SU-DHL-6 (cell line): Measurements from ENCODE around the gene ALK.

Source experiments
- H2AFZ ChIP-seq: fragments of 200-600 bp; sonication (generic); 2 replicates; pipeline ENCODE4 v1.6.1; 2014; ENCODE audit warnings: low read depth, mild to moderate bottlenecking, moderate library complexity, mixed read lengths, antibody characterized with exemption, low read length; ENCODE audit not compliant: severe bottlenecking
- H3F3A ChIP-seq: fragments of 200-600 bp; shearing (Covaris generic); 2 replicates; pipeline ENCODE4 v1.6.0; 2016; ENCODE audit warnings: antibody characterized with exemption, mild to moderate bottlenecking; ENCODE audit not compliant: insufficient read depth
- H3K27ac ChIP-seq: fragments of 200-600 bp; sonication (generic); 2 replicates; pipeline ENCODE4 v1.5.1; 2016; ENCODE audit warnings: low read depth, mild to moderate bottlenecking, low read length, moderate library complexity, mixed read lengths
- H3K27me3 ChIP-seq: fragments of 200-600 bp; sonication (generic), shearing (Covaris generic); 2 replicates; pipeline ENCODE4 v1.6.0; 2014; ENCODE audit warnings: mild to moderate bottlenecking, low read length
- H3K36me3 ChIP-seq: fragments of 200-600 bp; sonication (generic); 2 replicates; pipeline ENCODE4 v1.6.1; 2014; ENCODE audit warnings: mild to moderate bottlenecking, low read length, mixed read lengths
- H3K4me2 ChIP-seq: fragments of 300-600, 200-600 bp; shearing (Covaris generic), sonication (generic); 2 replicates; pipeline ENCODE4 v1.6.0; 2014; ENCODE audit warnings: low read length, low read depth, mild to moderate bottlenecking; ENCODE audit not compliant: poor library complexity, severe bottlenecking
- H3K4me3 ChIP-seq: fragments of 200-600 bp; sonication (generic); 2 replicates; pipeline ENCODE4 v1.5.1; 2014; ENCODE audit warnings: antibody characterized with exemption, low read length, mild to moderate bottlenecking, mixed read lengths; ENCODE audit not compliant: insufficient read depth, poor library complexity, severe bottlenecking
- H3K79me2 ChIP-seq: fragments of 200-600 bp; sonication (generic); 2 replicates; pipeline ENCODE4 v1.6.1; 2014; ENCODE audit warnings: mild to moderate bottlenecking, low read length, moderate library complexity; ENCODE audit not compliant: insufficient read depth
- H3K9ac ChIP-seq: fragments of 200-600 bp; sonication (generic); 2 replicates; pipeline ENCODE4 v1.7.0; 2014; ENCODE audit warnings: mild to moderate bottlenecking, low read length
- H3K9me2 ChIP-seq: fragments of 200-600 bp; sonication (generic); replicated peaks from 2 replicates; pipeline ENCODE4 v1.6.1; 2014; ENCODE audit warnings: low read length; ENCODE audit not compliant: insufficient read depth
- H3K9me3 ChIP-seq: fragments of 200-600 bp; sonication (generic); 2 replicates; pipeline ENCODE4 v1.6.1; 2014; ENCODE audit warnings: low read length, mixed read lengths; ENCODE audit not compliant: insufficient read depth
- H4K20me1 ChIP-seq: fragments of 200-600 bp; sonication (generic); 2 replicates; pipeline ENCODE4 v1.6.1; 2014; ENCODE audit warnings: low read depth, mild to moderate bottlenecking, antibody characterized with exemption, low read length, moderate library complexity, mixed read lengths
- EZH2phosphoT487 ChIP-seq: fragments of 200-600 bp; sonication (generic), shearing (Covaris generic); conservative IDR thresholded peaks from 2 replicates; pipeline ENCODE4 v1.6.1; 2018; ENCODE audit warnings: mild to moderate bottlenecking, antibody characterized with exemption, low read length, moderate library complexity, mixed read lengths
- TF ChIP-seq, protein P1 (sequence below): fragments of 200-600 bp; sonication (generic); IDR thresholded peaks from one replicate; pipeline ENCODE4 v1.5.1; 2017; ENCODE audit warnings: antibody characterized with exemption, mild to moderate bottlenecking, low read length, moderate library complexity; ENCODE audit not compliant: insufficient read depth, poor library complexity, severe bottlenecking

ALK gene

DNA sequence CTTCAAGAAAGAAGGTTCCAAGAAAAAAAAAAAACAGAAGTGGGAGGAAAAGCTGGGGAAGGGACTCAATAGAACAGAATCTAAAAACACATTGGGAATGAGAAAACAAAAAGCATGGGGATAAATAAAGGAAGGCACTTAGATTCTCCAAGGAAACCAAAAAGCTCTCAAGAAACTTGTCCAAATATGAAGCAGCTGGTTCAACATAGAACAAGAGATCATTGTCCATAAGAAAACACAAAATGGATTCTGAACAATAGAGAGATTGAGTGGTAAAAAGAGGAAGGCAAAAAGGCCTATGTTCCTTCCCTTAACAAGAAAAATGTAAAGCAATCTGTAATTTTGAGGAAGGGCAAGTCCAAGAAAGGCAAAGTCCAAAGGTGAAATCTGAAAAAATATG is 32.9 kb upstream of the ALK start:
- Histone ChIP-seq H3K27ac (no peak overlapping the region), H2AFZ (no peak overlapping the region), H3F3A (no peaks in the 10 kb centered on the region), H3K9me3 (no peaks in the 10 kb centered on the region), H3K27me3 (no peaks in the 10 kb centered on the region), H3K79me2 (no peaks in the 10 kb centered on the region), H3K36me3 (no peaks in the 10 kb centered on the region), H3K9ac (no peak overlapping the region), H3K9me2 (no peaks in the 10 kb centered on the region), H3K4me2 (no peak overlapping the region), H3K4me3 (no peak overlapping the region), H4K20me1 (no peaks in the 10 kb centered on the region)
- no peak for TF ChIP-seq EZH2phosphoT487

DNA sequence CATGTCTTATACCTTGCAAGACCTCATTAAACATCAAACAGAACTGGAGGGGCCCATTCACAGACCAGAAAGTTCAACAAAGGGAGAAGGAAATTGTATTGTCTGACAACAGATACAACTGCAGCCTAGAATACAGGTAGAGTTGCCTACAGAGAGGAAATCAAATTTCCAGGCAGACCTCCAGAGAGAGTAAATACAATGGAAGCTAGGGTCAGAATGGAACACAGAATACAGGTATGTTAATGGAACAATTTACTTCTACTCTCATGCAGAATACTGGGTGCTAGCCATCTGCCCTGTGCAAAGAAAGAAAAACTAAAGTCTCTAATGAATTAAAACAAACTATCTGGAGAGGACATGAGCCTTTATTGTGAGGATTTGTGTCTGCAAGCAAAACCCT is 31.6 kb upstream of the ALK start:
- H2AFZ ChIP-seq = no peak overlapping the region
- no peak overlapping the region for H3K27ac ChIP-seq
- H3K4me2 ChIP-seq = no peak overlapping the region
- no peaks in the 10 kb centered on the region for H3K9me2 ChIP-seq
- no peaks in the 10 kb centered on the region for H3K27me3 ChIP-seq
- H3K36me3 ChIP-seq = no peaks in the 10 kb centered on the region
- no peaks in the 10 kb centered on the region for H3F3A ChIP-seq
- TF ChIP-seq, protein P1, sequence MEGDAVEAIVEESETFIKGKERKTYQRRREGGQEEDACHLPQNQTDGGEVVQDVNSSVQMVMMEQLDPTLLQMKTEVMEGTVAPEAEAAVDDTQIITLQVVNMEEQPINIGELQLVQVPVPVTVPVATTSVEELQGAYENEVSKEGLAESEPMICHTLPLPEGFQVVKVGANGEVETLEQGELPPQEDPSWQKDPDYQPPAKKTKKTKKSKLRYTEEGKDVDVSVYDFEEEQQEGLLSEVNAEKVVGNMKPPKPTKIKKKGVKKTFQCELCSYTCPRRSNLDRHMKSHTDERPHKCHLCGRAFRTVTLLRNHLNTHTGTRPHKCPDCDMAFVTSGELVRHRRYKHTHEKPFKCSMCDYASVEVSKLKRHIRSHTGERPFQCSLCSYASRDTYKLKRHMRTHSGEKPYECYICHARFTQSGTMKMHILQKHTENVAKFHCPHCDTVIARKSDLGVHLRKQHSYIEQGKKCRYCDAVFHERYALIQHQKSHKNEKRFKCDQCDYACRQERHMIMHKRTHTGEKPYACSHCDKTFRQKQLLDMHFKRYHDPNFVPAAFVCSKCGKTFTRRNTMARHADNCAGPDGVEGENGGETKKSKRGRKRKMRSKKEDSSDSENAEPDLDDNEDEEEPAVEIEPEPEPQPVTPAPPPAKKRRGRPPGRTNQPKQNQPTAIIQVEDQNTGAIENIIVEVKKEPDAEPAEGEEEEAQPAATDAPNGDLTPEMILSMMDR = no peak
- TF ChIP-seq EZH2phosphoT487 = no peak
- no peaks in the 10 kb centered on the region for H4K20me1 ChIP-seq
- H3K4me3 ChIP-seq = no peak overlapping the region
- H3K9ac ChIP-seq = no peak overlapping the region
- no peaks in the 10 kb centered on the region for H3K9me3 ChIP-seq
- H3K79me2 ChIP-seq = no peaks in the 10 kb centered on the region

DNA sequence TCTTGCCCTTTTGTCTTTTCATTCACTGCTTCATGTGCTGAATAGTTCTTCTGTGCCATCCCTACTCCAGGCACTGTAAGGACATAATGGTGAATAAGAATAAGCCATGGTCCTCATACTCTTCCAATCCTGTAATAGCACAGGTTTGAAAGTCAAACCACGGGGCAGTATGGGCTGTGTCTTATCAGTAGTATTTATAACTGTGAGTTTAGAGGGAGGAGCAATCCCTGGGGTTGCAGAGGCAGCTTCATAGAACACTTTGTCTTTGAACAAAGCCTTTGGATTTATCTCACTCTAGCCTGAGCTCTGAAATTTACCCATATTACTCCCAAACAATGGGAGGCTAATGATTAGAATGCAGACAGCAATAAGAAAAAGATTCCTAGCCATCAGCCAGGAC is 30.2 kb upstream of the ALK start:
- Histone ChIP-seq H3K27me3 (no peaks in the 10 kb centered on the region), H3K9ac (no peak overlapping the region), H3K36me3 (no peaks in the 10 kb centered on the region), H3K79me2 (no peaks in the 10 kb centered on the region), H4K20me1 (no peaks in the 10 kb centered on the region), H3K4me2 (no peak overlapping the region), H3K9me2 (no peaks in the 10 kb centered on the region), H3K9me3 (no peaks in the 10 kb centered on the region), H3K27ac (no peak overlapping the region), H3F3A (no peaks in the 10 kb centered on the region), H2AFZ (no peak overlapping the region), H3K4me3 (no peak overlapping the region)
- TF ChIP-seq, protein P1 = no peak

DNA sequence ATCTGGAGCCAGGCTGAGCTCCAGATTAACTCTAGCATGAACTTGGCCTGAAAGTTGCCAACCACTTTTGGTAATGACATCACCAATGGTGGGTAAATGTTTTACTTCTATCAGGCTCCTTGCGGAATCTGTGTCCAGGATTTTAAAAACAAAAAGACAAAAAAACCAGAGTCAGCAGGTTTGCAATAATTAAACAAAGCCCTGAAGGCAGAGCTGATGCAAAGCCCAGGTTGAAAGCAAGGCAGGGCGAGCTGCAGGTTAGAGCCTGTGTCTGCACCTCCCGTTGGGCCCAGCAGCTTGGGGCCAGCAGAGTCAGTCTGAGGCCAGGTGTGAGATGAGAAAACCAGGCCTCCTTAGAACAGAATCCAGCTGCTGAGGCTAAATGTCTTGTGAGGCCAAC is 29.1 kb upstream of the ALK start:
- Histone ChIP-seq H2AFZ (no peak overlapping the region), H3K27me3 (no peaks in the 10 kb centered on the region), H3K9me2 (no peaks in the 10 kb centered on the region), H3K4me3 (no peak overlapping the region), H3K79me2 (no peaks in the 10 kb centered on the region), H3K9ac (no peak overlapping the region), H3K9me3 (no peaks in the 10 kb centered on the region), H3F3A (no peaks in the 10 kb centered on the region), H4K20me1 (no peaks in the 10 kb centered on the region), H3K27ac (no peak overlapping the region), H3K36me3 (no peaks in the 10 kb centered on the region), H3K4me2 (no peak overlapping the region)
- no peak for TF ChIP-seq EZH2phosphoT487
- TF ChIP-seq, protein P1 = no peak
